HG02763 (cell line): ENCODE results near the gene CARD19.

ENCODE experiments used
- ATAC-seq: cut with Tn5 transposase; IDR thresholded peaks from one replicate; pipeline ENCODE4 v1.9.1; 2021; ENCODE audit warnings: mild to moderate bottlenecking, moderate library complexity; ENCODE audit not compliant: unreplicated experiment

CARD19 gene

GRCh38 chr9:93061791-93062763 lies 33.9 kb upstream of the CARD19 start:
- peak; percentile 33 for ATAC-seq

GRCh38 chr9:93064392-93065134 lies 31.5 kb upstream of the CARD19 start:
- ATAC-seq: peak; percentile 84

GRCh38 chr9:93065135-93065720 lies 30.8 kb upstream of the CARD19 start:
- ATAC-seq: no peak

- no peak for ATAC-seq
Measured at GRCh38 chr9:93066978-93067603, 28.9 kb upstream of the CARD19 start.

GRCh38 chr9:93068956-93069355 lies 27.1 kb upstream of the CARD19 start:
- ATAC-seq: no peak

- no peak for ATAC-seq
Measured at GRCh38 chr9:93071464-93071863, 24.6 kb upstream of the CARD19 start.

GRCh38 chr9:93072383-93072795 lies 23.6 kb upstream of the CARD19 start:
- ATAC-seq: no peak

GRCh38 chr9:93076101-93076791 lies 19.8 kb upstream of the CARD19 start:
- no peak for ATAC-seq

GRCh38 chr9:93076792-93077128 lies 19.3 kb upstream of the CARD19 start:
- no peak for ATAC-seq

GRCh38 chr9:93077367-93077766 lies 18.6 kb upstream of the CARD19 start:
- no peak for ATAC-seq

GRCh38 chr9:93077811-93078210 lies 18.2 kb upstream of the CARD19 start:
- no peak for ATAC-seq

GRCh38 chr9:93079371-93079770 lies 16.6 kb upstream of the CARD19 start:
- no peak for ATAC-seq

- ATAC-seq: no peak
Measured at GRCh38 chr9:93080406-93080805, 15.6 kb upstream of the CARD19 start.

- ATAC-seq: no peak
Measured at GRCh38 chr9:93081081-93081529, 14.9 kb upstream of the CARD19 start.

GRCh38 chr9:93081931-93082330 lies 14.1 kb upstream of the CARD19 start:
- ATAC-seq: no peak

- ATAC-seq: no peak
Measured at GRCh38 chr9:93082841-93083411, 13.1 kb upstream of the CARD19 start.

- ATAC-seq: no peak
Measured at GRCh38 chr9:93083592-93084470, 12.2 kb upstream of the CARD19 start.

- ATAC-seq: no peak
Measured at GRCh38 chr9:93084471-93084881, 11.5 kb upstream of the CARD19 start.

- no peak for ATAC-seq
Measured at GRCh38 chr9:93085676-93086075, 10.3 kb upstream of the CARD19 start.
